ENCODE data around the gene ATP9A.

ATP9A gene

GRCh38 chr20:51720854-51721253 is 47.3 kb downstream of the ATP9A start:
- no peak for DNase-seq

GRCh38 chr20:51720384-51720783 is 47.8 kb downstream of the ATP9A start:
- DNase-seq = no peak

DNA sequence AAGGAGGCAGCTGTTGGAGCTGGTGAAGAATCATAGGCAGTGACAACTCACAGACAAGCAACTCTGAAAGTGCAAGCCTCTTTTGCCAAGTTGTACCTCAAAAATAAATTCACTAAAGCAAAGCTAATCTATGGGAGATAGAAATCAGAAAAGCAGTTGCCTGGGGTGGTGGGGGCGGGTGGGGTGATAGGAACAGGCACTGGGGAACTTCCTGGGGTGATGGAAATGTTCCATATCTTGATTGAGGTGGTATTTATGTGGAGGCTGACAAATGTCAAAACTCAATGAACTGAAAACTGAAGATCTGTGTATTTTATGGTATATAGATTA is 52.4 kb downstream of the ATP9A start:
- no peak for DNase-seq

DNA sequence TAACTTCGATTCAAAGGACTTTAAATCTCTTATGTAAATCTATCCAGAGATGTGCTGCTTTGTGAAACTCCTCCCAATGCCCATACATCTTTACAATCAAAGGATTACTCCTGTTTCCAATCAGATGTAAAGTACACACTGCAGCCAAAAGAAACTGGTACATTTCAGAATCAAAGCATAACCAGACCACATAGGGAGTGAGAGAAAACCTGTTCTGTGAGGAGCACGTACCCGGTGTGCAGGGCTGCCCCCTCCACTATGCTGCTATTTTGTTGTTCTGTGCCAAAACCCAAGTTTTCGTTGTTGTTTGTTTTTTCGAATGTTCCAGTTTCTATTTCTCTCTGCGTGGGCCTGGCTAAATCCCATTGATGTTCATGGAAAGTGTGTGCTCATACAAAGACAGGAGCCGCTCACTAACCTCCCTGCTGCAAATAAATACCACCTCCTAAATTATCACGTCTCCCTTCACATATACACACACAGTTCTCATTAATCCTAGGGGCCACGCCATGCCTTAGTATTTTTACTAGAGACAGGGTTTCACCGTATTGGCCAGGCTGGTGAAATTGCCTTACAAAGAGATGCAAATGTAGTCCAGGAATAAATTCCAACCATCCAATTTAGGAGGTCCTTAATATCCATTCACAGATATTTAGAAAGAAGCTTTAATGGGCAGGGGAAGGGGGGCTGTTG is 52.9 kb downstream of the ATP9A start:
- DNase-seq = no peak

DNA sequence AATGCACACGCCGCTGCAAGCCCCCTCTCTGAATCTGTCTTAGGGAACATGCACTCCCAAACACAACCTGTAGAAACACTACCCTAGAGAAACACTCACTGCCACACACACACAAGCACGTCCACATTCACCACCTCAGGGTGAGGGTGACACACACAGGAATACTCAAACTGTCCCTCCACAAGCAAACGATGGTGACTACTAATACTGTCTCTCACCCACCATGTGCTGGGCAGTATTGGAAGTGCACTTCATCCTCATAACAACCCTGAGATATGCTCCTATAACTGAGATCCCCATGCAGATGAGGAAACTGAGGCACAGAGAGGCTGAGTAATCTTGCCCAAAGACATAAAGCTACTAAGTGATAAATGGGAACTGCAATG is 55.0 kb downstream of the ATP9A start:
- no peak for DNase-seq

DNA sequence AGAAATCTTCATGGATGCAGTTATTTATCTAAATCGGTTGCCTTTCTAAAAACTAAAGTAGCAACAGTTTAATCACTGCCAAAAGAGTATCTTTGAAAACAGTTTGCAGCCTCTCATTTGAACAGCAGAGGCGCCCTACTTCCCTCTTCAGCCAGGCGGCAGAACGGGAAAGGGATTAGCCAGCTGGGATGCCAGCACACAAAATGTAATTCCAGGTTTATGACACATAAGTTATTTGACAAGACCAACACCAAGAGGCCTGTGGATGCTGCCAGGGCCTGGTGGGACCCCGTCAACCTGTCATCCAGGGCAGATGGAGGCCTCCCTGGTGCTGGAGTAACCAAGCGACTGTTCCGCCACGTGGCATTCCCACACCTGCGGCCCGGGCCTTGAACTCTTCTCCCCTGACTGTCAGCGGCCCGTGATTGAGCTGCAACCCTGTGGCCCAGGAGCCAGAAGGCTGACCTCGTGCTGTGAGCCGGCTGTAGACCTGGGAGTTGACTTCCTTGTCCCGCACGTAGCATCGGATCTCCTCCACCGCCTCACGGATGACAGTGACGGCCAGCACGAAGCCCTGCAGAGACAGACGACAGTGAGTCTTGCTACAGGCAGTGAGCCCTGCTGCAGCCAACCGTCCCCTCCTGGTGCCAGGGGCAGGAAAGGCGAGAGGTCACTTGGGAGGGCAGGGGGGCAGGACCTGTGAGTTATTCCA is 55.5 kb downstream of the ATP9A start:
- DNase-seq = no peak

- DNase-seq = no peak
Observed at GRCh38 chr20:51711426-51711825, 56.8 kb downstream of the ATP9A start.

- DNase-seq = no peak
Observed at GRCh38 chr20:51710361-51710894, 57.8 kb downstream of the ATP9A start.

DNA sequence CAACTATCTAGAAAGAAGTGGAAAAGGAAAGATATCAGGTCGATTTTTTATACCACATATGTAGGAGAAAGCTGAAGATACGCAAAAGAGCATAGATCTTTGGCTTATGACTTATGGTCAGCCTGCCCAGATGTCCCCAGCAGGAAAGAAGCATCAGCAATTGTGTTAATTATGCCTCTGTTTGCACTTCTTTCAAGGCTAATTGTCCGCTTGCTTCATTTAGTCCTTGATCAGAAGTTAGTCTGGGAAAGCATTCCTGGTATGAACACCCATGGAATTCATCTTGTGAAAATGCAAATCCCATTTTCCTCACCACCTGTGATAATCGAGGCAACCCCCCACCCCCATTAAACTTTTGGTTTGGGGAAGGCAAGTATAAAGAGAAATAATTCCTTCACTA is 62.8 kb downstream of the ATP9A start:
- no peak for DNase-seq

DNA sequence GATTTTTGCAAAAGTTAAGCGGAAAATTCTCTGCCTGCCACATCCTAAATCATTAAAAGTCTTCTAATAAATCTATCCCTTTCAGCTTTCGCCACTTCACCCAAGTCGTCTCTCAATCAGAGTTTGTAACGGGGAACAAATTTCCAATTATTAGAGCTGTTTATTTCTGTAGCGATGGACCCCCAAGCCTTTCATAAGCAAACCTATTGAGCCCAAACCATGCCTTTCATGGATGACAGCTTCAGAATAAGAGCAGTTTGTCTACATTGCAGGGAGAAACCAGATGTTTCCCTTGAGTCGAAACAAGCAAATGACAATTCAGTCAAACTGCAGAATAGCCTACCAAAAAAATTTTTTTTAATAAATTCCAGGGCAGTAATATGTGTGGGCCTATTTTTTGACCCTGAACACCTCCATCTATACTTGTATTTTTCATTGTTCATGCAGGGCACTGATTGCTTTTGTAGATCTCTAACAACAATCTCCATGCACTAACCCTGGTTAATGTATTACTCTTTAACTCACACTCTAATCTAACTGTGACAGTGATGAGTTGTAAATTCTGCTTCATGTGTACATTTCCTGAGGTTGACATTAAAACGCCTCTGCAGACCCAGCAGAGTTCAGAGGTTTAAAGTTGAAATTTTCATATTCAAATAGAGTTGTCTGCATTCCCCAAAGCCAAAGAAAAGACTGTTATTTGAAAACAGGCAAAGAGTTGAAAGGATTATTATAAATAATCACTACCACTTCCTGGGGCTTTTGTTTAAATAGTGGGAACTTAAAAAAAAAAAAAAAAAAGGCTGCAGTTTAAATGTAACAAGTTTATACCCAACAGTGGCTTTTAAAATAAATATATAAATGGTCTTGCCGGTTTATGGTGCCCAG is 64.5 kb downstream of the ATP9A start:
- DNase-seq = no peak

GRCh38 chr20:51702556-51702955 is 65.6 kb downstream of the ATP9A start:
- DNase-seq = no peak

- peak in 1 of 2 experiments; percentile 60 for DNase-seq
Observed at GRCh38 chr20:51700809-51701285, 67.3 kb downstream of the ATP9A start.

DNA sequence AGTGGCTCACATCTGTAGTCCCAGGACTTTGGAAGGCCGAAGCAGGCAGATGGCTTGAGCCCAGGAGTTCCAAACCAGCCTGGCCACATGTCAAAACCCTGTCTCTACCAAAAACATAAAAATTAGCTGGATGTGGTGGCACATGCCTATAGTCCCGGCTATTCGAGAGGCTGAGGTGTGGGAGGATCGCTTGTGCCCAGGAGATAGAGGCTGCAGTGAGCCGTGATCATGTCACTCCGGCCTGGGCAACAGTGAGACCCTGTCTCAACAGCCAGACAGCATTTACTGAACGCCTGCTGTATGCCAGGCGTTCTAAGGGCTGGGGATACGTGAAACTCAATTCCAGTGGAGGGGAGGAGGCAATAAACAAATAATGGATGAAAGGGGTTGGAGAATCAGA is 69.9 kb downstream of the ATP9A start:
- peak in 1 of 2 experiments; percentile 46 for DNase-seq

GRCh38 chr20:51697096-51697826 is 70.9 kb downstream of the ATP9A start:
- no peak for DNase-seq

DNA sequence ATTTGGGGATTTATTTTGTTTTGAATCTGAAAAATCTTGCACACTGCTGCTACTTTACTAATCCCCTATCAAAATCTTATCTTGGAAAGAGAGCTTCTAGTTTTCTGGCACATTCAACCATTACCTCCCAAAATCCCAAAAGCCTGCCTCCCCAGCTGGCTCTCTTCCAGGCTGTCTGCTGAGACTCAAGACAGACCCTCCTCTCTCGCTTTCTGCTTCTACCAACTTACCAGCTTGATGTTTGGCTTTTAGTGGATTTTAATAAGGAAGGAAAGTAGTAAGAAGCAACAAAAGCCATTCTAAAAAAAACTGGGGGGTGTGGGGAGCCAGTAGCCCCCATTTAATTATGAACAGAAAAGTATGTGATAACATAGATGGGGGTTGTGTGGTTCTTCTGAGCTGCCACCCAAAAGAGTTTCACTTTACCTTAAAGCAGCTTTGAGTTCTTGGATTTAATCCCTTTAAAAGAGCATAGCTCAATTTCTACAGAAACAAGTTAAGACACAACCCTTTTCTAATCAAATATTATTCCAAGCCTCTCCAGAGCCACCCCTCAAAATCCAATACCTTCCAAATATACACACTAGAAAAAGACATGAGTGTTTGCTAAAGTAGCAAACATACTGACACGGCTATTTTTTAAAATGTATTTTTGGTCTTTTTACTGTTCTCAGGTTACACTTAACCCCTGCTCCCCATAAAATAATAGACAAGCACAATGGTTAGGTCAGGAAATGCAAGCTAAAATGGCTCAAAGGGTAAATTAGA is 71.7 kb downstream of the ATP9A start:
- DNase-seq = peak in 1 of 2 experiments; percentile 39

GRCh38 chr20:51695574-51696303 is 72.5 kb downstream of the ATP9A start:
- no peak for DNase-seq

DNA sequence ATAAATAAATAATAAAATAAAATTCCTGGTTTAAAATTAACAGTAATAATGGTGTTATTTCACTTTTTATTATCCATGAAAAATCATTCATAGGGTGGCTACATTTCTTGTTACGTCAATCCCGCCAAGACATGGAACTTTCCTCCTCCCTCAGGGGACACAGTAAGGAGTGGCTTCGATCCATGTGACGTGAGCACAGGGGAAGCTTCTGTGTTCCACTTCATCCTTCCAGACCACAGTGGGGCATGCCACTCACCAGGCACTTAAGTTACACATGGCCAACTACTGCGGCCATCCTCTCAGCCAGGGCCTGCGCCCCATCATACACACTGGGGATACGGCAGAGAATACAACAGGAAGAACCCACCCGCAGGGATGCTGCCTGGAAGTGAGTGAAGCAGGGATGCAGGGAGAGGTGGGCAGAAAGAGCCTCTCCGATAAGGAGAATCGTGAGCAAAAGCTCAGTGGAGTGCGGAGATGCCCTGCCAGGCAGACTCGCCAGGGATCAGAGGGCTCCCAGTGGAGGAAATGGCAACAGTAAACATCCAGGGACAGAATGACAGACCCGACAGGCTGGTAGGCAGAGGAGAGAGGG is 75.3 kb downstream of the ATP9A start:
- no peak for DNase-seq

DNA sequence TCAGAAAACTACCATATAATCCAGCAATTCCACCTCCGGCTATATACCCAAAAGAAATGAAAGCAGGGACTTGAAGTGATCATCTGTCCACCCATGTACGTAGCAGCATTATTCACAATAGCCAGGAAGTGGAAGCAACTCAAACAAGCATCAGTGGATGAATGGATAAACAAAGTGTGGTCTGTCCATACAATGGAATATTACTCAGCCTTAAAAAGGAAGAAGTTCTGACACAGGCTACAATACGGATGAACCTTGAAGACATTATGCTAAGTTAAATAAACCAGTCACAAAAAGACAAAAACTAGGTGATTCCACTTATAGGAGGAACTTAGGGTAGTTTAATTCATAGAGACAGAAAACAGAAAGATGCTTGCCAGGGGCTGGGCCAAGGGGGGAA is 76.5 kb downstream of the ATP9A start:
- DNase-seq = no peak

DNA sequence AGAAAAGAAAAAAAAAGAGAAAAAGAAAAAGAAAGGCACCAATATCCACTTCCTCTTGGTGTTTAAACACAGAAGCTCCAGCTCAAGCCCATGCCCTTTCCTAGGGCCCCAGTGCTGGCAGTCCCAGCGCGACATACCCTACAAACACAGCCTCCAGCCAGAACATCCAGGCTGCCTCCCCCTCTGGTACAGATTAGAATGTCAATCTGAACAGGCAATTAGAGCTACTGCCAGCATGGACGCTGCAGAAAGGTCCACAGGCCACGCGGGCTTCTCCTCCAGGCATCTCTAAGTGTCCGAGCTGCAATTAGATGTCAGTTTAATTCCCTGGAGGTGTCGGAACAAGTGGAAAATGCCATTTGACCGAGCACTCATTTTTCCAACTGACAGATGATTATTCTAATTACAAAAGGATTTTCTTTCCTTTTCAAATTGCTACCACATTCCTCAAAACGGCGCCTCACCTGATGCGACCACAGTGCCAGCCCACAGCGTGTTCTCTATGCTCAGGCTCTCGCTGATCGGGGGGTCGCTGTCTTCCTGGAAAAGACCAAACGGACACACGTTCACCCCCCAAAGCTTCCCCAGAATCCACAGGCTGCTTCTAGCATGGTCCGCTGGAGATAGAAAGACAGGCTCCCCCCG is 79.5 kb downstream of the ATP9A start:
- no peak for DNase-seq

DNA sequence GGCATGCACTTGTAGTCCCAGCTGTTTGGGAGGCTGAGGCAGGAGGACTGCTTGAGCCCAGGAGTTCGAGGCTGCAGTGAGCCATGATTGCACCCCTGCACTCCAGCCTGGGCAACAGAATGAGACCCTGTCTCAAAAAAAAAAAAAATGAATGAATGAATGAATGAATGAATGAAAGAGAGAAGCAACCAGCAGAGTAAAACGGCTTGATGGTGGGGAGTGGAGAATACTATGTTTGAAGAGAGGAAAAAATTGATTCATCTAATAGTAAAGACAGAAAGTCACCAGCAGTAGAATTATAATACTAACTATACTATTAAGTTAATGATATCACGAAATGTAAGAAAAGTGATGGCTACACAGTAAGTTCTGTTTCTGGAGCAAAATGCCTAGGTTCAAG is 80.6 kb downstream of the ATP9A start:
- DNase-seq = no peak

Data from NCI-H446 (cell line).